GM23338 (cell line): ENCODE measurements around the gene SMIM12.

Experiments used
- CREB1 ChIP-seq: fragments of 250-450 bp; sonication (Bioruptor Pico); IDR thresholded peaks from 2 replicates; pipeline ENCODE4 v1.5.0; 2020; ENCODE audit warnings: low read depth, mild to moderate bottlenecking, moderate library complexity
- TF ChIP-seq, protein P1 (sequence below), 2 experiments: fragments of 200-600 bp in 1 of 2; sonication (generic) in 1 of 2; conservative IDR thresholded peaks; 2 replicates each; pipeline versions ENCODE4 v1.5.1 to v1.6.1; 2016 to 2017; ENCODE audit warnings: antibody characterized with exemption in 2 of 2, low read depth in 2 of 2, mild to moderate bottlenecking in 2 of 2, moderate library complexity in 1 of 2
- TF ChIP-seq, protein P2 (sequence below): IDR thresholded peaks from one replicate; pipeline ENCODE4 v1.6.1; 2018; ENCODE audit warnings: antibody characterized with exemption; ENCODE audit not compliant: unreplicated experiment

DNA sequence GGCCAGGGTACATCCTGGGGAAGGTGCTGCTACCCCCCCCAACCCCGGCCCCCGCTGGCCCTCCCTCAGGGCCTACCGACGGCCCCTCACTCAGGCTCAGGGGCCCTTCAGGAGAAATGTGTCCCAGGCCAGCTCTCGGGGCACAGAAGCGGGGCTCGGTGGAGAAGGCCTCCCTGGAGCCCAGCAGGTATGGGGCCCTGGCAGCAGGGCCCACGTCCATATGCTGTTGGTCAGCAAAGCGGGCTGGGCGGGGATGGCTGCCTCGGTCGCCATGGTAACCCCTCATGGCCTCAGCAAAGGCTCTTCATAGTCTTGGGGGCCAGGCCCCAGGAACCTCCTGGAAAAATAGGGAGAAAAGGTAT is 45.5 kb upstream of the SMIM12 start:
- TF ChIP-seq, protein P1, sequence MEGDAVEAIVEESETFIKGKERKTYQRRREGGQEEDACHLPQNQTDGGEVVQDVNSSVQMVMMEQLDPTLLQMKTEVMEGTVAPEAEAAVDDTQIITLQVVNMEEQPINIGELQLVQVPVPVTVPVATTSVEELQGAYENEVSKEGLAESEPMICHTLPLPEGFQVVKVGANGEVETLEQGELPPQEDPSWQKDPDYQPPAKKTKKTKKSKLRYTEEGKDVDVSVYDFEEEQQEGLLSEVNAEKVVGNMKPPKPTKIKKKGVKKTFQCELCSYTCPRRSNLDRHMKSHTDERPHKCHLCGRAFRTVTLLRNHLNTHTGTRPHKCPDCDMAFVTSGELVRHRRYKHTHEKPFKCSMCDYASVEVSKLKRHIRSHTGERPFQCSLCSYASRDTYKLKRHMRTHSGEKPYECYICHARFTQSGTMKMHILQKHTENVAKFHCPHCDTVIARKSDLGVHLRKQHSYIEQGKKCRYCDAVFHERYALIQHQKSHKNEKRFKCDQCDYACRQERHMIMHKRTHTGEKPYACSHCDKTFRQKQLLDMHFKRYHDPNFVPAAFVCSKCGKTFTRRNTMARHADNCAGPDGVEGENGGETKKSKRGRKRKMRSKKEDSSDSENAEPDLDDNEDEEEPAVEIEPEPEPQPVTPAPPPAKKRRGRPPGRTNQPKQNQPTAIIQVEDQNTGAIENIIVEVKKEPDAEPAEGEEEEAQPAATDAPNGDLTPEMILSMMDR (conservative IDR thresholded peaks at IDR 0.05; ENCODE audit: low read depth in 2 of 2), result no peak
- TF ChIP-seq, protein P2, sequence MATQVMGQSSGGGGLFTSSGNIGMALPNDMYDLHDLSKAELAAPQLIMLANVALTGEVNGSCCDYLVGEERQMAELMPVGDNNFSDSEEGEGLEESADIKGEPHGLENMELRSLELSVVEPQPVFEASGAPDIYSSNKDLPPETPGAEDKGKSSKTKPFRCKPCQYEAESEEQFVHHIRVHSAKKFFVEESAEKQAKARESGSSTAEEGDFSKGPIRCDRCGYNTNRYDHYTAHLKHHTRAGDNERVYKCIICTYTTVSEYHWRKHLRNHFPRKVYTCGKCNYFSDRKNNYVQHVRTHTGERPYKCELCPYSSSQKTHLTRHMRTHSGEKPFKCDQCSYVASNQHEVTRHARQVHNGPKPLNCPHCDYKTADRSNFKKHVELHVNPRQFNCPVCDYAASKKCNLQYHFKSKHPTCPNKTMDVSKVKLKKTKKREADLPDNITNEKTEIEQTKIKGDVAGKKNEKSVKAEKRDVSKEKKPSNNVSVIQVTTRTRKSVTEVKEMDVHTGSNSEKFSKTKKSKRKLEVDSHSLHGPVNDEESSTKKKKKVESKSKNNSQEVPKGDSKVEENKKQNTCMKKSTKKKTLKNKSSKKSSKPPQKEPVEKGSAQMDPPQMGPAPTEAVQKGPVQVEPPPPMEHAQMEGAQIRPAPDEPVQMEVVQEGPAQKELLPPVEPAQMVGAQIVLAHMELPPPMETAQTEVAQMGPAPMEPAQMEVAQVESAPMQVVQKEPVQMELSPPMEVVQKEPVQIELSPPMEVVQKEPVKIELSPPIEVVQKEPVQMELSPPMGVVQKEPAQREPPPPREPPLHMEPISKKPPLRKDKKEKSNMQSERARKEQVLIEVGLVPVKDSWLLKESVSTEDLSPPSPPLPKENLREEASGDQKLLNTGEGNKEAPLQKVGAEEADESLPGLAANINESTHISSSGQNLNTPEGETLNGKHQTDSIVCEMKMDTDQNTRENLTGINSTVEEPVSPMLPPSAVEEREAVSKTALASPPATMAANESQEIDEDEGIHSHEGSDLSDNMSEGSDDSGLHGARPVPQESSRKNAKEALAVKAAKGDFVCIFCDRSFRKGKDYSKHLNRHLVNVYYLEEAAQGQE, result no peak
- no peak for TF ChIP-seq CREB1 (CRISPR knock-in tag)
